Measurements from ENCODE around the gene SYNDIG1. TPM values are rescaled to one million over a fixed set of nuclear protein-coding genes. Genes with fewer than 3 reads are reported as not detected.

The SYNDIG1 gene
- total and polyA plus RNA-seq, 9 of the 15 experiments (the other 6 are each of a cell fraction or from before 2014, with no cell fraction given) = not detected

- no peak overlapping the region for H3K27ac ChIP-seq (ENCODE audit: extremely low read depth, low read depth, low read length)
- no peak overlapping the region for H3K9ac ChIP-seq (ENCODE audit: insufficient read depth in 1 of 2, low read depth in 2 of 2, low read length in 2 of 2)
- H3K9me3 ChIP-seq (replicated peaks; ENCODE audit: control insufficient read depth, insufficient read depth, low read depth, low read length) = no peaks in the 10 kb centered on the region
- in situ Hi-C loops (cut with MboI) = no loop called here
- H3K27me3 ChIP-seq (ENCODE audit: control insufficient read depth in 2 of 2, insufficient read depth in 2 of 2, low read length in 2 of 2) = no peaks in the 10 kb centered on the region
- no peaks in the 10 kb centered on the region for H3K79me2 ChIP-seq (ENCODE audit: control insufficient read depth, insufficient read depth, low read length)
- BruUV-seq (replicated peaks) = no TSS peak
- POLR2A ChIA-PET = no interaction called here
- no peak for ATAC-seq
- no peaks in the 10 kb centered on the region for H3K36me3 ChIP-seq (ENCODE audit: control insufficient read depth, insufficient read depth, low read length)
- H3K9me1 ChIP-seq (ENCODE audit: control insufficient read depth, insufficient read depth, low read length) = no peaks in the 10 kb centered on the region
- DNase-seq (ENCODE audit: extremely low read depth in 1 of 4, low spot score in 3 of 4) = no peak
- no peaks in the 10 kb centered on the region for H4K20me1 ChIP-seq (replicated peaks; ENCODE audit: control insufficient read depth, insufficient read depth, low read length)
- no peak overlapping the region for H3K4me3 ChIP-seq
- FAIRE-seq = no peak
- H3K4me1 ChIP-seq (replicated peaks in 1 of 2; ENCODE audit: control insufficient read depth in 2 of 2, insufficient read depth in 2 of 2, low read length in 2 of 2) = no peaks in the 10 kb centered on the region
- intact Hi-C loops (cut with micrococcal nuclease) = no loop called here
- CTCF ChIA-PET (ENCODE audit: low intra/inter-chr PET ratio) = no interaction called here
- WGBS (ENCODE audit: insufficient coverage, low coverage, missing lambda C conversion rate) = 0% methylated on average over 1 of the region's 1 CpG
- H3K4me2 ChIP-seq (ENCODE audit: insufficient read depth, low read length) = no peak overlapping the region
- no peak overlapping the region for H2AFZ ChIP-seq (ENCODE audit: low read depth, low read length)
- no peak for TF ChIP-seq MAZ (CRISPR knock-in tag; conservative IDR thresholded peaks at IDR 0.05 in 1 of 2, IDR thresholded peaks at IDR 0.05 in 1 of 2)
- no peak for TF ChIP-seq ZNF512 (tag; IDR thresholded peaks at IDR 0.05)
- TF ChIP-seq MED1 (CRISPR knock-in tag; IDR thresholded peaks at IDR 0.05; ENCODE audit: borderline replicate concordance) = no peak
- TF ChIP-seq HMBOX1 (IDR thresholded peaks at IDR 0.05) = no peak
- TF ChIP-seq ZNF121 (CRISPR knock-in tag; conservative IDR thresholded peaks at IDR 0.05) = no peak
- TF ChIP-seq E2F4 (CRISPR knock-in tag; IDR thresholded peaks at IDR 0.05; ENCODE audit: low read depth) = no peak
- no peak for TF ChIP-seq PATZ1 (CRISPR knock-in tag; IDR thresholded peaks at IDR 0.05; ENCODE audit: borderline replicate concordance)
- no peak for TF ChIP-seq ZNF124 (CRISPR knock-in tag; IDR thresholded peaks at IDR 0.05)
- TF ChIP-seq FOXA3 (CRISPR knock-in tag; conservative IDR thresholded peaks at IDR 0.05 in 1 of 2, IDR thresholded peaks at IDR 0.05 in 1 of 2) = no peak
- TF ChIP-seq SIN3A (IDR thresholded peaks at IDR 0.05; ENCODE audit: borderline replicate concordance in 2 of 2, control insufficient read depth in 1 of 2, low read depth in 2 of 2, low read length in 2 of 2) = no peak
- TF ChIP-seq THRA (IDR thresholded peaks at IDR 0.05) = no peak
- no peak for TF ChIP-seq ZFP1 (CRISPR knock-in tag; IDR thresholded peaks at IDR 0.05)
- no peak for TF ChIP-seq FOXK2 (conservative IDR thresholded peaks at IDR 0.05 in 1 of 2, IDR thresholded peaks at IDR 0.05 in 1 of 2; ENCODE audit: low read depth in 2 of 2)
- no peak for TF ChIP-seq HNRNPH1 (optimal IDR thresholded peaks at IDR 0.05; ENCODE audit: low read depth, low read length)
These were observed 59.9 kb downstream of the SYNDIG1 start for GRCh38 chr20:24529369-24529719.
